ENCODE results near the gene ZIC5. TPM values are rescaled to one million over a fixed set of nuclear protein-coding genes. Genes with fewer than 3 reads are reported as not detected.
A peak's percentile ranks its signal among the peaks of the same experiment; 100 is the strongest.

Gene ZIC5
- total and polyA plus RNA-seq, 4 donors, result not detected

- DNase-seq, result peak in 1 of 3 donors; percentile 8
- peaks cover 0 to 21% (median 0%) of the 10 kb centered on the region in 5 donors for H3K4me1 ChIP-seq (ENCODE audit: control insufficient read depth in 5 of 5, insufficient read depth in 5 of 5, low read length in 5 of 5)
- peak within 1 kb of the TSS; percentile 28 for H3K4me3 ChIP-seq
- ATAC-seq (ENCODE audit: insufficient read depth, low FRiP score), result no peak
- peaks cover 0 to 20% (median 0%) of the 10 kb centered on the region in 4 donors for H3K9me3 ChIP-seq (ENCODE audit: control insufficient read depth in 4 of 4, insufficient read depth in 3 of 4, low read length in 3 of 4)
- 0 to 3% methylated on average over 3 to 41 of the region's 41 CpGs for WGBS, 2 donors
- H3K36me3 ChIP-seq (ENCODE audit: control insufficient read depth in 4 of 4, insufficient read depth in 4 of 4, low read length in 4 of 4), result no peaks in the 10 kb centered on the region
- peaks cover 24 to 72% (median 66%) of the 10 kb centered on the region in 3 donors for H3K27me3 ChIP-seq (ENCODE audit: control insufficient read depth in 3 of 3, insufficient read depth in 3 of 3, low read length in 2 of 3)
- H3K27ac ChIP-seq (ENCODE audit: low read depth in 1 of 2, low read length in 1 of 2), result no peak within 1 kb of the TSS
- TF ChIP-seq CTCF (IDR thresholded peaks at IDR 0.05; ENCODE audit: control extremely low read depth, extremely low read depth), result no peak
- H3K9ac ChIP-seq (ENCODE audit: insufficient read depth in 1 of 2, low read length in 2 of 2), result no peak within 1 kb of the TSS
Measured at GRCh38 chr13:99981735-99982035, 10.1 kb upstream of the ZIC5 start, which contains the start of gene ZIC2. Gene ZIC2 (plus strand): TSS chr13:99981784. CDS start chr13:99982065, 281 bp downstream.

GRCh38 chr13:99980824-99981734 lies 9.5 kb upstream of the ZIC5 start:
- Histone ChIP-seq H3K27me3 (ENCODE audit: control insufficient read depth in 3 of 3, insufficient read depth in 3 of 3, low read length in 2 of 3) (peaks cover 23 to 72% (median 66%) of the 10 kb centered on the region in 3 donors), H3K4me1 (ENCODE audit: control insufficient read depth in 5 of 5, insufficient read depth in 5 of 5, low read length in 5 of 5) (peaks cover 0 to 21% (median 0%) of the 10 kb centered on the region in 5 donors), H3K36me3 (ENCODE audit: control insufficient read depth in 4 of 4, insufficient read depth in 4 of 4, low read length in 4 of 4) (no peaks in the 10 kb centered on the region), H3K27ac (ENCODE audit: low read depth in 1 of 2, low read length in 1 of 2) (no peak overlapping the region), H3K9ac (ENCODE audit: insufficient read depth in 1 of 2, low read length in 2 of 2) (no peak overlapping the region), H3K9me3 (ENCODE audit: control insufficient read depth in 4 of 4, insufficient read depth in 3 of 4, low read length in 3 of 4) (peaks cover 0 to 20% (median 0%) of the 10 kb centered on the region in 4 donors), H3K4me3 (peak overlapping the region; percentile 28)
- WGBS, 2 donors, result 2% methylated on average over 78 to 110 of the region's 110 CpGs
- ATAC-seq (ENCODE audit: insufficient read depth, low FRiP score) (no peak), DNase-seq (peak in 2 of 3 donors; percentile 26 to 46)
- TF ChIP-seq CTCF (IDR thresholded peaks at IDR 0.05; ENCODE audit: control extremely low read depth, extremely low read depth), result no peak

GRCh38 chr13:99980201-99980823 lies 8.7 kb upstream of the ZIC5 start:
- no peak overlapping the region for H3K27ac ChIP-seq (ENCODE audit: low read depth in 1 of 2, low read length in 1 of 2)
- peaks cover 0 to 26% (median 0%) of the 10 kb centered on the region in 4 donors for H3K9me3 ChIP-seq (ENCODE audit: control insufficient read depth in 4 of 4, insufficient read depth in 3 of 4, low read length in 3 of 4)
- no peak overlapping the region for H3K4me3 ChIP-seq
- H3K9ac ChIP-seq (ENCODE audit: insufficient read depth in 1 of 2, low read length in 2 of 2), result no peak overlapping the region
- peaks cover 0 to 21% (median 0%) of the 10 kb centered on the region in 5 donors for H3K4me1 ChIP-seq (ENCODE audit: control insufficient read depth in 5 of 5, insufficient read depth in 5 of 5, low read length in 5 of 5)
- TF ChIP-seq CTCF (IDR thresholded peaks at IDR 0.05; ENCODE audit: control extremely low read depth, extremely low read depth), result no peak
- no peaks in the 10 kb centered on the region for H3K36me3 ChIP-seq (ENCODE audit: control insufficient read depth in 4 of 4, insufficient read depth in 4 of 4, low read length in 4 of 4)
- 0 to 2% methylated on average over 57 to 75 of the region's 76 CpGs for WGBS, 2 donors
- DNase-seq, result peak; percentile 65 to 73 (median 68)
- peaks cover 28 to 75% (median 67%) of the 10 kb centered on the region in 3 donors for H3K27me3 ChIP-seq (ENCODE audit: control insufficient read depth in 3 of 3, insufficient read depth in 3 of 3, low read length in 2 of 3)
- peak; percentile 69 for ATAC-seq (ENCODE audit: insufficient read depth, low FRiP score)
